ENCODE measurements around the gene ALG12. TPM values are rescaled to one million over a fixed set of nuclear protein-coding genes. Genes with fewer than 3 reads are reported as not detected.

Gene ALG12
- total and polyA plus RNA-seq, 2 of the 13 experiments (the other 11 are each of a cell fraction or from before 2014, with no cell fraction given), result 7.8 to 15.8 TPM

GRCh38 chr22:49942565-49943404 is 24.5 kb upstream of the ALG12 start (continued):
- TF ChIP-seq ZBTB49 (CRISPR knock-in tag; IDR thresholded peaks at IDR 0.05; ENCODE audit: borderline replicate concordance) (no peak), ZNF407 (CRISPR knock-in tag; IDR thresholded peaks at IDR 0.05; ENCODE audit: not compliant biosample characterization) (no peak), ADNP (CRISPR knock-in tag; IDR thresholded peaks at IDR 0.05) (no peak), ZNF468 (CRISPR knock-in tag; IDR thresholded peaks at IDR 0.05) (no peak), ZNF580 (CRISPR knock-in tag; IDR thresholded peaks at IDR 0.05; ENCODE audit: borderline replicate concordance, low read depth) (peak; percentile 33; the same call in 1 of the 2 replicates), MNT (IDR thresholded peaks at IDR 0.05) (no peak), ZNF350 (CRISPR knock-in tag; IDR thresholded peaks at IDR 0.05; ENCODE audit: borderline replicate concordance, low read depth) (0 out of 2 replicates have a peak, but pooled peaks have one; percentile 37), MYC (CRISPR knock-in tag; IDR thresholded peaks at IDR 0.05; ENCODE audit: borderline replicate concordance) (peak; percentile 60; the same call in 1 of the 2 replicates), SIN3B (IDR thresholded peaks at IDR 0.05; ENCODE audit: low read length) (no peak), MTF1 (CRISPR knock-in tag; IDR thresholded peaks at IDR 0.05) (no peak)
- TF ChIP-seq, protein P1, sequence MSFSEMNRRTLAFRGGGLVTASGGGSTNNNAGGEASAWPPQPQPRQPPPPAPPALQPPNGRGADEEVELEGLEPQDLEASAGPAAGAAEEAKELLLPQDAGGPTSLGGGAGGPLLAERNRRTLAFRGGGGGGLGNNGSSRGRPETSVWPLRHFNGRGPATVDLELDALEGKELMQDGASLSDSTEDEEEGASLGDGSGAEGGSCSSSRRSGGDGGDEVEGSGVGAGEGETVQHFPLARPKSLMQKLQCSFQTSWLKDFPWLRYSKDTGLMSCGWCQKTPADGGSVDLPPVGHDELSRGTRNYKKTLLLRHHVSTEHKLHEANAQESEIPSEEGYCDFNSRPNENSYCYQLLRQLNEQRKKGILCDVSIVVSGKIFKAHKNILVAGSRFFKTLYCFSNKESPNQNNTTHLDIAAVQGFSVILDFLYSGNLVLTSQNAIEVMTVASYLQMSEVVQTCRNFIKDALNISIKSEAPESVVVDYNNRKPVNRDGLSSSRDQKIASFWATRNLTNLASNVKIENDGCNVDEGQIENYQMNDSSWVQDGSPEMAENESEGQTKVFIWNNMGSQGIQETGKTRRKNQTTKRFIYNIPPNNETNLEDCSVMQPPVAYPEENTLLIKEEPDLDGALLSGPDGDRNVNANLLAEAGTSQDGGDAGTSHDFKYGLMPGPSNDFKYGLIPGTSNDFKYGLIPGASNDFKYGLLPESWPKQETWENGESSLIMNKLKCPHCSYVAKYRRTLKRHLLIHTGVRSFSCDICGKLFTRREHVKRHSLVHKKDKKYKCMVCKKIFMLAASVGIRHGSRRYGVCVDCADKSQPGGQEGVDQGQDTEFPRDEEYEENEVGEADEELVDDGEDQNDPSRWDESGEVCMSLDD (CRISPR knock-in tag; IDR thresholded peaks at IDR 0.05; ENCODE audit: borderline replicate concordance), result no peak
